Calu3 (cell line): ENCODE data around the gene PCNX1. TPM values are rescaled to one million over a fixed set of nuclear protein-coding genes. Genes with fewer than 3 reads are reported as not detected.

Source experiments
- BruUV-seq: library from RNA; stranded (reverse); fragments of 400-500 nt; replicated peaks from 2 replicates; lab custom pipeline; 2021; lab: Mats Ljungman, UMichigan
- CTCF ChIA-PET: fragments of 300-600 bp; sonication (Branson Sonifier 250); formaldehyde crosslinking; loops from one replicate; lab custom pipeline; 2022; ENCODE audit warnings: antibody characterized with exemption; lab: Charles Lee
- DNase-seq: peaks from one replicate; pipeline ENCODE4 v3.0.0; 2022
- H3K27ac Mint-ChIP-seq: one replicate; pipeline ENCODE4 v1.8.0; 2022; ENCODE audit warnings: mixed read lengths; ENCODE audit not compliant: unreplicated experiment
- H3K27me3 Mint-ChIP-seq: one replicate; pipeline ENCODE4 v1.8.0; 2022; ENCODE audit warnings: mixed read lengths; ENCODE audit not compliant: unreplicated experiment
- H3K36me3 Mint-ChIP-seq: one replicate; pipeline ENCODE4 v1.8.0; 2022; ENCODE audit warnings: mild to moderate bottlenecking, moderate library complexity, mixed read lengths; ENCODE audit not compliant: insufficient read depth, unreplicated experiment
- H3K4me1 Mint-ChIP-seq: one replicate; pipeline ENCODE4 v1.8.0; 2022; ENCODE audit warnings: mild to moderate bottlenecking, low read depth, mixed read lengths; ENCODE audit not compliant: unreplicated experiment
- H3K4me3 Mint-ChIP-seq: one replicate; pipeline ENCODE4 v1.8.0; 2022; ENCODE audit warnings: mild to moderate bottlenecking, low read depth, moderate library complexity, mixed read lengths; ENCODE audit not compliant: unreplicated experiment
- H3K9me3 Mint-ChIP-seq: one replicate; pipeline ENCODE4 v1.8.0; 2022; ENCODE audit warnings: low read depth, mixed read lengths; ENCODE audit not compliant: unreplicated experiment
- CTCF ChIP-seq: fragments of 200-600 bp; IDR thresholded peaks from one replicate; pipeline ENCODE4 v1.8.0; 2022; ENCODE audit warnings: antibody characterized with exemption; ENCODE audit not compliant: unreplicated experiment
- intact Hi-C: fragments of 100-400 bp; cut with micrococcal nuclease; formaldehyde crosslinking; loops from one replicate; pipeline ENCODE4 v1.10.0; 2022; ENCODE audit not compliant: unreplicated experiment
- total RNA-seq: library from RNA; stranded (reverse); gene quantifications from 2 replicates; pipeline ENCODE4 v1.2.3, GENCODE V29; 2022

PCNX1 gene
- total RNA-seq, 1 experiment from 2014 or later, result 34.1 TPM

GRCh38 chr14:70924521-70924920 lies 17.3 kb downstream of the PCNX1 start:
- Mint-ChIP-seq H3K4me1 (peaks cover 10% of the 10 kb centered on the region), H3K9me3 (no peaks in the 10 kb centered on the region), H3K4me3 (no peak overlapping the region), H3K27ac (no peak overlapping the region), H3K36me3 (no peaks in the 10 kb centered on the region), H3K27me3 (no peaks in the 10 kb centered on the region)
- DNase-seq, result no peak
- intact Hi-C loops, result no loop called here
- CTCF ChIA-PET, result interaction anchor here (0.7 kb wide), 1 partner anchor 665 kb away, joined by 6 read pairs; no protein-coding TSS in a partner anchor
- BruUV-seq, result no TSS peak
- TF ChIP-seq CTCF, result no peak

GRCh38 chr14:70926235-70926830 lies 19.1 kb downstream of the PCNX1 start:
- H3K27me3 Mint-ChIP-seq, result no peaks in the 10 kb centered on the region
- no TSS peak for BruUV-seq
- H3K36me3 Mint-ChIP-seq, result no peaks in the 10 kb centered on the region
- no peak for DNase-seq
- intact Hi-C loops, result no loop called here
- CTCF ChIA-PET, result no interaction called here
- H3K4me3 Mint-ChIP-seq, result no peak overlapping the region
- TF ChIP-seq CTCF, result no peak
- H3K4me1 Mint-ChIP-seq, result peaks cover 10% of the 10 kb centered on the region
- no peaks in the 10 kb centered on the region for H3K9me3 Mint-ChIP-seq
- H3K27ac Mint-ChIP-seq, result no peak overlapping the region

- DNase-seq, result no peak
- no peaks in the 10 kb centered on the region for H3K9me3 Mint-ChIP-seq
- H3K36me3 Mint-ChIP-seq, result no peaks in the 10 kb centered on the region
- H3K4me3 Mint-ChIP-seq, result no peak overlapping the region
- CTCF ChIA-PET, result interaction anchor here (1.6 kb wide), 1 partner anchor 24 kb away, joined by 7 read pairs; the partner anchor contains the start of gene PCNX1
- TF ChIP-seq CTCF, result no peak
- H3K27ac Mint-ChIP-seq, result no peak overlapping the region
- no peaks in the 10 kb centered on the region for H3K27me3 Mint-ChIP-seq
- intact Hi-C loops, result no loop called here
- peaks cover 28% of the 10 kb centered on the region for H3K4me1 Mint-ChIP-seq
- no TSS peak for BruUV-seq
Measured at GRCh38 chr14:70931008-70931407, 23.7 kb downstream of the PCNX1 start.

- Mint-ChIP-seq H3K9me3 (peaks cover 3% of the 10 kb centered on the region), H3K36me3 (no peaks in the 10 kb centered on the region), H3K27ac (no peak overlapping the region), H3K27me3 (no peaks in the 10 kb centered on the region), H3K4me3 (peak overlapping the region; percentile 33), H3K4me1 (peaks cover 21% of the 10 kb centered on the region)
- no peak for DNase-seq
- BruUV-seq, result no TSS peak
- intact Hi-C loops, result no loop called here
- TF ChIP-seq CTCF, result no peak
- CTCF ChIA-PET, result interaction anchor here (1.5 kb wide), 1 partner anchor 27 kb away, joined by 4 read pairs; the partner anchor contains the start of gene PCNX1
Measured at GRCh38 chr14:70934084-70934483, 26.8 kb downstream of the PCNX1 start.
